HCT116 (cell line): Measurements from ENCODE around the gene PRSS57. TPM values are rescaled to one million over a fixed set of nuclear protein-coding genes. Genes with fewer than 3 reads are reported as not detected.

Source experiments
- ATAC-seq: fragments of 200-7000 bp; cut with Tn5 transposase; 2 replicates; pipeline ENCODE4 v1.9.1; 2020; ENCODE audit warnings: mild to moderate bottlenecking, moderate library complexity
- BruUV-seq: library from RNA; stranded (reverse); fragments of 400-500 nt; replicated peaks from 2 replicates; lab custom pipeline; 2021; lab: Mats Ljungman, UMichigan
- CTCF ChIA-PET: fragments of 300-600 bp; sonication (Branson Sonifier 250); formaldehyde crosslinking; loops from one replicate; lab custom pipeline; 2021; ENCODE audit warnings: antibody characterized with exemption; lab: Charles Lee
- POLR2A ChIA-PET: fragments of 300-600, 350-600 bp; sonication (Branson Sonifier 250); formaldehyde crosslinking; loops from one replicate; lab custom pipeline; 2021; ENCODE audit warnings: antibody characterized with exemption; lab: Charles Lee
- RAD21 ChIA-PET, 2 experiments: fragments of 300-600 bp; sonication (Branson Sonifier 250); formaldehyde crosslinking; loops; one replicate each; lab custom pipeline; 2023; ENCODE audit warnings: low total read pairs in 2 of 2; ENCODE audit not compliant: uncharacterized antibody in 2 of 2, unreplicated experiment in 2 of 2, low non-redundant PET in 1 of 2; lab: Charles Lee
- DNase-seq: peaks from one replicate; pipeline ENCODE4 v3.0.0-alpha.2; 2010; ENCODE audit warnings: low read depth, low spot score
- H2AFZ ChIP-seq: fragments of 200-600 bp; shearing (Covaris generic), sonication (generic); 2 replicates; pipeline ENCODE4 v1.6.1; 2017; ENCODE audit warnings: low read depth, mixed run types, mixed read lengths, antibody characterized with exemption, low read length; ENCODE audit not compliant: poor library complexity, severe bottlenecking
- H3K27ac ChIP-seq: 2 replicates; pipeline ENCODE4 v1.5.1; 2012; ENCODE audit warnings: low read depth, low read length
- H3K27me3 ChIP-seq: fragments of 200-600 bp; sonication (generic); 2 replicates; pipeline ENCODE4 v1.6.1; 2016; ENCODE audit warnings: mixed run types, low read length, mixed read lengths; ENCODE audit not compliant: insufficient read depth
- H3K36me3 ChIP-seq, 2 experiments: fragments of 200-500 bp in 1 of 2; fragments of 200-600 bp in 1 of 2; sonication (Bioruptor generic) in 1 of 2; sonication (generic) in 1 of 2; 2 replicates each; pipeline versions ENCODE4 v1.5.1 to v1.6.1; 2014 to 2016; ENCODE audit warnings: low read length in 2 of 2, inconsistent platforms in 1 of 2, mixed read lengths in 1 of 2, mixed run types in 1 of 2; ENCODE audit not compliant: insufficient read depth in 2 of 2, control insufficient read depth in 1 of 2
- H3K4me1 ChIP-seq, 2 experiments: fragments of 200-600 bp in 1 of 2; sonication (generic) in 1 of 2; 2 replicates each; pipeline versions ENCODE4 v1.5.1 to v1.6.1; 2012 to 2017; ENCODE audit warnings: low read length in 2 of 2, inconsistent platforms in 1 of 2, mild to moderate bottlenecking in 1 of 2, mixed read lengths in 1 of 2, mixed run types in 1 of 2, moderate library complexity in 1 of 2; ENCODE audit not compliant: insufficient read depth in 2 of 2, control insufficient read depth in 1 of 2
- H3K4me2 ChIP-seq: fragments of 200-600 bp; sonication (generic); 2 replicates; pipeline ENCODE4 v1.6.1; 2017; ENCODE audit warnings: mixed run types, low read length, mixed read lengths
- H3K4me3 ChIP-seq, 2 experiments: fragments of 200-600 bp in 1 of 2; sonication (generic) in 1 of 2; replicated peaks in 1 of 2; 2 replicates each; pipeline ENCODE4 v1.5.1; 2011 to 2016; ENCODE audit warnings: low read length in 2 of 2, control low read depth in 1 of 2, low read depth in 1 of 2, mild to moderate bottlenecking in 1 of 2, mixed read lengths in 1 of 2, mixed run types in 1 of 2
- H3K79me2 ChIP-seq: fragments of 200-600 bp; sonication (generic); 2 replicates; pipeline ENCODE4 v1.6.1; 2017; ENCODE audit warnings: mild to moderate bottlenecking, mixed run types, low read length, moderate library complexity, mixed read lengths; ENCODE audit not compliant: insufficient read depth
- H3K9ac ChIP-seq: fragments of 200-600 bp; sonication (generic); 2 replicates; pipeline ENCODE4 v1.6.1; 2016; ENCODE audit warnings: low read length, mixed read lengths
- H3K9me2 ChIP-seq: fragments of 200-600 bp; sonication (generic), shearing (Covaris generic); 2 replicates; pipeline ENCODE4 v1.6.1; 2017; ENCODE audit warnings: mixed run types, mild to moderate bottlenecking, moderate library complexity; ENCODE audit not compliant: insufficient read depth
- H3K9me3 ChIP-seq, 2 experiments: fragments of 200-500 bp in 1 of 2; fragments of 200-600 bp in 1 of 2; sonication (Bioruptor generic) in 1 of 2; sonication (generic) in 1 of 2; 2 replicates each; pipeline ENCODE4 v1.6.1; 2014 to 2017; ENCODE audit warnings: low read length in 2 of 2, mixed read lengths in 2 of 2, inconsistent platforms in 1 of 2, low read depth in 1 of 2, mild to moderate bottlenecking in 1 of 2, mixed run types in 1 of 2, moderate library complexity in 1 of 2; ENCODE audit not compliant: control insufficient read depth in 1 of 2, insufficient read depth in 1 of 2
- H4K20me1 ChIP-seq: fragments of 200-600 bp; sonication (generic), shearing (Covaris generic); 2 replicates; pipeline ENCODE4 v1.6.1; 2017; ENCODE audit warnings: mixed run types, mild to moderate bottlenecking, moderate library complexity; ENCODE audit not compliant: insufficient read depth
- CEBPB ChIP-seq: IDR thresholded peaks from 2 replicates; pipeline ENCODE4 v1.6.1; 2012; ENCODE audit warnings: low read depth
- CTCF ChIP-seq, 3 experiments: fragments of 200-600 bp in 1 of 3; sonication (generic) in 1 of 3; IDR thresholded peaks in 2 of 3; conservative IDR thresholded peaks in 1 of 3; 2 replicates each; pipeline ENCODE4 v1.5.1; 2012 to 2017; ENCODE audit warnings: low read depth in 2 of 3, low read length in 2 of 3, antibody characterized with exemption in 1 of 3, borderline replicate concordance in 1 of 3, control low read depth in 1 of 3, mild to moderate bottlenecking in 1 of 3, mixed read lengths in 1 of 3, mixed run types in 1 of 3, moderate library complexity in 1 of 3; ENCODE audit not compliant: insufficient read depth in 1 of 3
- ELF1 ChIP-seq: IDR thresholded peaks from 2 replicates; pipeline ENCODE4 v1.6.1; 2012; ENCODE audit warnings: low read depth, borderline replicate concordance
- EZH2 ChIP-seq: fragments of 200-600 bp; sonication (generic); IDR thresholded peaks from 2 replicates; pipeline ENCODE4 v1.6.1; 2017; ENCODE audit warnings: antibody characterized with exemption, mixed run types
- RAD21 ChIP-seq: IDR thresholded peaks from 2 replicates; pipeline ENCODE4 v1.6.1; 2012; ENCODE audit warnings: low read depth, mild to moderate bottlenecking
- SRF ChIP-seq: IDR thresholded peaks from 2 replicates; pipeline ENCODE4 v1.6.1; 2012; ENCODE audit warnings: low read depth
- TCF7L2 ChIP-seq: IDR thresholded peaks from 2 replicates; pipeline ENCODE4 v1.7.0; 2011; ENCODE audit warnings: borderline replicate concordance, inconsistent platforms; ENCODE audit not compliant: insufficient read depth, insufficient read length; ENCODE audit errors: extremely low read depth
- YY1 ChIP-seq: IDR thresholded peaks from 2 replicates; pipeline ENCODE4 v1.6.1; 2011; ENCODE audit warnings: low read length, low read depth, moderate library complexity, mild to moderate bottlenecking; ENCODE audit not compliant: insufficient replicate concordance; ENCODE audit errors: extremely low read depth
- ZNF274 ChIP-seq: fragments of 200-500 bp; sonication (Bioruptor generic); IDR thresholded peaks from 2 replicates; pipeline ENCODE4 v1.6.1; 2014; ENCODE audit warnings: mild to moderate bottlenecking, low read depth, low read length, inconsistent platforms
- intact Hi-C: fragments of 100-400 bp; cut with micrococcal nuclease; formaldehyde crosslinking; loops from 2 replicates; pipeline ENCODE4 v1.10.0; 2022
- total RNA-seq: library from RNA; stranded (reverse); gene quantifications from one replicate; pipeline ENCODE4 v1.2.1, GENCODE V29; 2021; ENCODE audit not compliant: unreplicated experiment

The PRSS57 gene
- total RNA-seq, 1 experiment from 2014 or later: not detected

- intact Hi-C loops: no loop called here
- BruUV-seq: no TSS peak
- no peak overlapping the region for H3K4me2 ChIP-seq
- DNase-seq (no peak), ATAC-seq (no peak)
- POLR2A ChIA-PET: interaction anchor here (1.0 kb wide), 1 partner anchor 11 kb away, joined by 4 read pairs; no protein-coding TSS in a partner anchor
- H3K36me3 ChIP-seq: no peaks in the 10 kb centered on the region
- H3K27me3 ChIP-seq: no peaks in the 10 kb centered on the region
- no peaks in the 10 kb centered on the region for H3K9me3 ChIP-seq
- no peak overlapping the region for H2AFZ ChIP-seq
- H3K4me1 ChIP-seq: no peaks in the 10 kb centered on the region
- H3K9me2 ChIP-seq: no peaks in the 10 kb centered on the region
- H3K9ac ChIP-seq: no peak overlapping the region
- CTCF ChIA-PET: no interaction called here
- H3K27ac ChIP-seq: no peak overlapping the region
- no peaks in the 10 kb centered on the region for H3K79me2 ChIP-seq
- no peak overlapping the region for H3K4me3 ChIP-seq
- RAD21 ChIA-PET: no interaction called here
- H4K20me1 ChIP-seq: no peaks in the 10 kb centered on the region
- TF ChIP-seq ZNF274: no peak
Measured at GRCh38 chr19:688214-688613, 7.0 kb downstream of the PRSS57 start.

- Histone ChIP-seq H3K27me3 (no peaks in the 10 kb centered on the region), H3K9me2 (no peaks in the 10 kb centered on the region), H3K4me3 (no peak overlapping the region), H3K9me3 (no peaks in the 10 kb centered on the region), H3K27ac (no peak overlapping the region), H4K20me1 (no peaks in the 10 kb centered on the region), H2AFZ (no peak overlapping the region), H3K9ac (no peak overlapping the region), H3K36me3 (no peaks in the 10 kb centered on the region), H3K4me2 (no peak overlapping the region), H3K4me1 (no peaks in the 10 kb centered on the region), H3K79me2 (no peaks in the 10 kb centered on the region)
- ATAC-seq (no peak), DNase-seq (no peak)
- BruUV-seq: no TSS peak
- ChIA-PET POLR2A (interaction anchor here (1.0 kb wide), 1 partner anchor 11 kb away, joined by 4 read pairs; no protein-coding TSS in a partner anchor), RAD21 (no interaction called here), CTCF (no interaction called here)
- intact Hi-C loops: no loop called here
- TF ChIP-seq YY1 (no peak), RAD21 (no peak), SRF (no peak), CTCF (IDR thresholded peaks at IDR 0.05 in 2 of 3, conservative IDR thresholded peaks at IDR 0.05 in 1 of 3; ENCODE audit: borderline replicate concordance in 1 of 3, insufficient read depth in 1 of 3, low read depth in 2 of 3, low read length in 2 of 3) (no peak), ELF1 (no peak), TCF7L2 (no peak), EZH2 (no peak), ZNF274 (no peak), CEBPB (no peak)
Measured at GRCh38 chr19:687569-688166, 7.6 kb downstream of the PRSS57 start.
